Ishikawa (cell line): ENCODE results near the gene TEDC2.

Source experiments
- CEBPB ChIP-seq: IDR thresholded peaks from 2 replicates; pipeline ENCODE4 v1.6.1; 2012
- CREB1 ChIP-seq: IDR thresholded peaks from 2 replicates; pipeline ENCODE4 v1.6.1; 2012; ENCODE audit warnings: low read depth
- EP300 ChIP-seq: IDR thresholded peaks from 2 replicates; pipeline ENCODE4 v1.6.1; 2012; ENCODE audit warnings: borderline replicate concordance
- RAD21 ChIP-seq: IDR thresholded peaks from 2 replicates; pipeline ENCODE4 v1.6.1; 2012; ENCODE audit warnings: low read depth
- TAF1 ChIP-seq: IDR thresholded peaks from 2 replicates; pipeline ENCODE4 v1.6.1; 2012; ENCODE audit warnings: low read depth, mild to moderate bottlenecking
- TEAD4 ChIP-seq: IDR thresholded peaks from 2 replicates; pipeline ENCODE4 v1.6.1; 2012
- ZBTB7A ChIP-seq: IDR thresholded peaks from 2 replicates; pipeline ENCODE4 v1.6.1; 2012; ENCODE audit warnings: low read depth
- TF ChIP-seq, protein P1 (sequence below): IDR thresholded peaks from 2 replicates; pipeline ENCODE4 v1.6.1; 2012
- TF ChIP-seq, protein P2 (sequence below): IDR thresholded peaks from 2 replicates; pipeline ENCODE4 v1.6.1; 2012

DNA sequence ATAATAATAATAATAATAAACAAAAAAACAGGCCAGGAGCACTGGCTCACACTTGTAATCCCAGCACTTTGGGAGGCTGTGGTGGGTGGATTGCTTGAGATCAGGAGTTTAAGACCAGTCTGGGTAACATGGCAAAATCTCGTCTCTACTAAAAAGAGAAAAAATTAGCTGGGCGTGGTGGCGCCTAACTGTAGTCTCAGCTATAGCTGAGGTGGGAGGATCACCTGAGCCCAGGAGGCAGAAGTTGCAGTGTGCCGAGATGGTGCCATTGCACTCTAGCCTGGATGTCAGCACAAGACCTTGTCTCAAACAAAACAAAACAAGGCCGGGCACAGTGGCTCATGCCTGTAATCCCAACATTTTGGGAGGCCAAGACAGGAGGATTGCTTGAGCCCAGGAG is 35.1 kb downstream of the TEDC2 start:
- no peak for TF ChIP-seq RAD21
- TF ChIP-seq CREB1: no peak
- no peak for TF ChIP-seq ZBTB7A
- no peak for TF ChIP-seq CEBPB
- TF ChIP-seq, protein P1, sequence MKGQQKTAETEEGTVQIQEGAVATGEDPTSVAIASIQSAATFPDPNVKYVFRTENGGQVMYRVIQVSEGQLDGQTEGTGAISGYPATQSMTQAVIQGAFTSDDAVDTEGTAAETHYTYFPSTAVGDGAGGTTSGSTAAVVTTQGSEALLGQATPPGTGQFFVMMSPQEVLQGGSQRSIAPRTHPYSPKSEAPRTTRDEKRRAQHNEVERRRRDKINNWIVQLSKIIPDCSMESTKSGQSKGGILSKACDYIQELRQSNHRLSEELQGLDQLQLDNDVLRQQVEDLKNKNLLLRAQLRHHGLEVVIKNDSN: no peak
- TF ChIP-seq EP300: no peak
- TF ChIP-seq TAF1: no peak
- TF ChIP-seq, protein P2, sequence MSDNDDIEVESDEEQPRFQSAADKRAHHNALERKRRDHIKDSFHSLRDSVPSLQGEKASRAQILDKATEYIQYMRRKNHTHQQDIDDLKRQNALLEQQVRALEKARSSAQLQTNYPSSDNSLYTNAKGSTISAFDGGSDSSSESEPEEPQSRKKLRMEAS: no peak
- TF ChIP-seq TEAD4: no peak
